Measurements from ENCODE around the gene THAP7. TPM values are rescaled to one million over a fixed set of nuclear protein-coding genes. Genes with fewer than 3 reads are reported as not detected.
"Not testable (repeated sequence)": the region's sequence is repeated elsewhere in the genome, so short reads cannot be mapped to it uniquely, and the experiment has no call there.

The THAP7 gene
- 10 to 100 TPM; 24.7 to 25.4 TPM for total RNA-seq

GRCh38 chr22:21001601-21002325, at the start of gene THAP7:
TSS of gene THAP7 (minus strand) at chr22:21002118. CDS start at chr22:21001911, 207 bp downstream.
- CTCF ChIA-PET: interaction anchor here (0.7 to 1.4 kb wide), 5 partner anchors 20 to 628 kb away, joined by 3 to 7 read pairs (median 3); partner anchors contain the start of genes LZTR1 and YDJC
- peaks cover 34% of the 10 kb centered on the region for H3K4me1 Mint-ChIP-seq
- H3K36me3 Mint-ChIP-seq (ENCODE audit: low read depth): peaks cover 17% of the 10 kb centered on the region
- POLR2A ChIA-PET: interaction anchor here (0.7 to 5.5 kb wide), 12 partner anchors 10 to 628 kb away, joined by 3 to 48 read pairs (median 5); partner anchors contain the start of genes CRKL, LZTR1, P2RX6 and YDJC
- peak; percentile 97 for DNase-seq
- H3K9me3 Mint-ChIP-seq: no peaks in the 10 kb centered on the region
- H3K27me3 Mint-ChIP-seq: no peaks in the 10 kb centered on the region
- peak within 1 kb of the TSS; percentile 90 for H3K27ac Mint-ChIP-seq
- peak within 1 kb of the TSS; percentile 92 for H3K4me3 Mint-ChIP-seq

GRCh38 chr22:21051145-21051830, 49.4 kb upstream of the THAP7 start:
- no peak overlapping the region for H3K4me3 Mint-ChIP-seq
- POLR2A ChIA-PET: no interaction called here
- CTCF ChIA-PET: no interaction called here
- H3K9me3 Mint-ChIP-seq: no peaks in the 10 kb centered on the region
- no peak overlapping the region for H3K27ac Mint-ChIP-seq
- H3K4me1 Mint-ChIP-seq: peaks cover 14% of the 10 kb centered on the region
- no peak for DNase-seq
- no peaks in the 10 kb centered on the region for H3K36me3 Mint-ChIP-seq (ENCODE audit: low read depth)
- H3K27me3 Mint-ChIP-seq: peaks cover 5% of the 10 kb centered on the region

GRCh38 chr22:21048965-21049364, 47.0 kb upstream of the THAP7 start:
- DNase-seq; CTCF ChIA-PET; H3K4me3 Mint-ChIP-seq; H3K9me3 Mint-ChIP-seq; POLR2A ChIA-PET; H3K27ac Mint-ChIP-seq; H3K36me3 Mint-ChIP-seq (ENCODE audit: low read depth): not testable (repeated sequence)
- peaks cover 13% of the 10 kb centered on the region for H3K27me3 Mint-ChIP-seq
- H3K4me1 Mint-ChIP-seq: peaks cover 21% of the 10 kb centered on the region

GRCh38 chr22:21048448-21048847, 46.5 kb upstream of the THAP7 start:
- DNase-seq; H3K27ac Mint-ChIP-seq; POLR2A ChIA-PET; H3K9me3 Mint-ChIP-seq; H3K36me3 Mint-ChIP-seq (ENCODE audit: low read depth); H3K4me3 Mint-ChIP-seq; CTCF ChIA-PET: not testable (repeated sequence)
- H3K27me3 Mint-ChIP-seq: peaks cover 14% of the 10 kb centered on the region
- peaks cover 26% of the 10 kb centered on the region for H3K4me1 Mint-ChIP-seq

GRCh38 chr22:21047730-21048129, 45.8 kb upstream of the THAP7 start:
- no peaks in the 10 kb centered on the region for H3K36me3 Mint-ChIP-seq (ENCODE audit: low read depth)
- H3K4me3 Mint-ChIP-seq: no peak overlapping the region
- no peak for DNase-seq
- POLR2A ChIA-PET: no interaction called here
- peaks cover 19% of the 10 kb centered on the region for H3K27me3 Mint-ChIP-seq
- no peak overlapping the region for H3K27ac Mint-ChIP-seq
- CTCF ChIA-PET: no interaction called here
- H3K9me3 Mint-ChIP-seq: no peaks in the 10 kb centered on the region
- H3K4me1 Mint-ChIP-seq: peaks cover 33% of the 10 kb centered on the region

GRCh38 chr22:21047035-21047661, 45.2 kb upstream of the THAP7 start:
- Mint-ChIP-seq H3K4me1 (peaks cover 33% of the 10 kb centered on the region), H3K36me3 (ENCODE audit: low read depth) (no peaks in the 10 kb centered on the region), H3K4me3 (no peak overlapping the region), H3K27me3 (peaks cover 19% of the 10 kb centered on the region), H3K9me3 (no peaks in the 10 kb centered on the region), H3K27ac (no peak overlapping the region)
- no peak for DNase-seq
- POLR2A ChIA-PET: no interaction called here
- CTCF ChIA-PET: interaction anchor here (0.7 kb wide), 1 partner anchor 263 kb away, joined by 3 read pairs; no protein-coding TSS in a partner anchor

- ChIA-PET CTCF (no interaction called here), POLR2A (interaction anchor here (1.4 kb wide), 1 partner anchor 9 kb away, joined by 4 read pairs; no protein-coding TSS in a partner anchor)
- no peak within 1 kb of the TSS for H3K27ac Mint-ChIP-seq
- no peak within 1 kb of the TSS for H3K4me3 Mint-ChIP-seq
- peaks cover 19% of the 10 kb centered on the region for H3K27me3 Mint-ChIP-seq
- peaks cover 30% of the 10 kb centered on the region for H3K4me1 Mint-ChIP-seq
- peak; percentile 78 for DNase-seq
- no peaks in the 10 kb centered on the region for H3K36me3 Mint-ChIP-seq (ENCODE audit: low read depth)
- no peaks in the 10 kb centered on the region for H3K9me3 Mint-ChIP-seq
Measured at GRCh38 chr22:21045585-21046294, 43.8 kb upstream of the THAP7 start, which contains the start of gene LRRC74B. TSS of gene LRRC74B (plus strand) at chr22:21045946. CDS start at chr22:21045987, 41 bp downstream.

- Mint-ChIP-seq H3K27ac (no peak overlapping the region), H3K4me1 (peaks cover 30% of the 10 kb centered on the region), H3K9me3 (no peaks in the 10 kb centered on the region), H3K4me3 (no peak overlapping the region), H3K36me3 (ENCODE audit: low read depth) (no peaks in the 10 kb centered on the region), H3K27me3 (peaks cover 19% of the 10 kb centered on the region)
- no peak for DNase-seq
- POLR2A ChIA-PET: interaction anchor here (0.8 to 1.4 kb wide), 2 partner anchors 10 to 11 kb away, joined by 3 to 4 read pairs; no protein-coding TSS in a partner anchor
- CTCF ChIA-PET: interaction anchor here (1.2 kb wide), 1 partner anchor 24 kb away, joined by 5 read pairs; no protein-coding TSS in a partner anchor
Measured at GRCh38 chr22:21044931-21045584, 43.1 kb upstream of the THAP7 start.

- no peak overlapping the region for H3K4me3 Mint-ChIP-seq
- H3K27ac Mint-ChIP-seq: no peak overlapping the region
- peaks cover 30% of the 10 kb centered on the region for H3K4me1 Mint-ChIP-seq
- POLR2A ChIA-PET: no interaction called here
- peaks cover 22% of the 10 kb centered on the region for H3K27me3 Mint-ChIP-seq
- H3K36me3 Mint-ChIP-seq (ENCODE audit: low read depth): no peaks in the 10 kb centered on the region
- DNase-seq: no peak
- CTCF ChIA-PET: interaction anchor here (1.2 kb wide), 1 partner anchor 23 kb away, joined by 5 read pairs; no protein-coding TSS in a partner anchor
- H3K9me3 Mint-ChIP-seq: no peaks in the 10 kb centered on the region
Measured at GRCh38 chr22:21043860-21044535, 42.1 kb upstream of the THAP7 start.

GRCh38 chr22:21042978-21043859, 41.3 kb upstream of the THAP7 start:
- peaks cover 26% of the 10 kb centered on the region for H3K27me3 Mint-ChIP-seq
- no peaks in the 10 kb centered on the region for H3K9me3 Mint-ChIP-seq
- ChIA-PET CTCF (no interaction called here), POLR2A (no interaction called here)
- no peak overlapping the region for H3K27ac Mint-ChIP-seq
- no peaks in the 10 kb centered on the region for H3K36me3 Mint-ChIP-seq (ENCODE audit: low read depth)
- DNase-seq: no peak
- H3K4me1 Mint-ChIP-seq: peaks cover 30% of the 10 kb centered on the region
- H3K4me3 Mint-ChIP-seq: no peak overlapping the region

GRCh38 chr22:21041937-21042336, 40.0 kb upstream of the THAP7 start:
- Mint-ChIP-seq H3K4me1 (peaks cover 30% of the 10 kb centered on the region), H3K9me3 (no peaks in the 10 kb centered on the region), H3K36me3 (ENCODE audit: low read depth) (no peaks in the 10 kb centered on the region), H3K27me3 (peaks cover 30% of the 10 kb centered on the region), H3K27ac (no peak overlapping the region), H3K4me3 (no peak overlapping the region)
- no peak for DNase-seq
- ChIA-PET POLR2A (no interaction called here), CTCF (no interaction called here)
